Right renal pelvis (tissue), 4 donors: ENCODE measurements around the gene BCS1L. TPM values are rescaled to one million over a fixed set of nuclear protein-coding genes. Genes with fewer than 3 reads are reported as not detected.

Source experiments
- DNase-seq, 4 donors: peaks; one replicate each; pipeline ENCODE4 v3.0.0-alpha.2; 2013; ENCODE audit warnings: low read depth in 4 of 4, low spot score in 3 of 4, missing footprints in 1 of 4
- polyA plus RNA-seq, 4 donors: library from polyadenylated mRNA; unstranded; fragments of 120-200 nt; gene quantifications; one replicate each; pipeline ENCODE4 v1.2.1, GENCODE V29; 2013; ENCODE audit not compliant: insufficient read length in 4 of 4

The BCS1L gene
- polyA plus RNA-seq, 4 donors: 44.2 to 58.4 (median 51.1) TPM

- DNase-seq: no peak
Measured at GRCh38 chr2:218658671-218659257, 719 bp upstream of the BCS1L start.

DNA sequence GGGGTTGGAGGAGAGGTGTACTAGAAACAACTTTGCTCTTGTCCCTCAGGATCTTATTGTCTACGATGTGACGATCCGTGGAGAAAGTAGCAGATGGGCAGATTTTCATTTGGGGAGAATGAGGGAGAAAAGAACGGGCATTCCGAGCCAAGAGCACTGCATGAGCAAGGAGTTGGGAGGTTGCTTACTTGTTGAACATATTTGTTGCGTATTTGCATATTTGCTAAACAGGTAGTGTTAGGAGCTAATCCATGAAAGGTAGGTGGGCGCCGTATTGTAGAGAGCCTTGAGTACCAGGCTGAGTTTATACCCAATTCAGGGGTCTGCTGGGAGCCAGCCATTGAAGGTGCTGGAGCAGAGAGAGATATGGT, 490 bp downstream of the BCS1L start:
- no peak for DNase-seq

- DNase-seq: no peak
Measured at GRCh38 chr2:218662377-218662776, 2.9 kb downstream of the BCS1L start.

DNA sequence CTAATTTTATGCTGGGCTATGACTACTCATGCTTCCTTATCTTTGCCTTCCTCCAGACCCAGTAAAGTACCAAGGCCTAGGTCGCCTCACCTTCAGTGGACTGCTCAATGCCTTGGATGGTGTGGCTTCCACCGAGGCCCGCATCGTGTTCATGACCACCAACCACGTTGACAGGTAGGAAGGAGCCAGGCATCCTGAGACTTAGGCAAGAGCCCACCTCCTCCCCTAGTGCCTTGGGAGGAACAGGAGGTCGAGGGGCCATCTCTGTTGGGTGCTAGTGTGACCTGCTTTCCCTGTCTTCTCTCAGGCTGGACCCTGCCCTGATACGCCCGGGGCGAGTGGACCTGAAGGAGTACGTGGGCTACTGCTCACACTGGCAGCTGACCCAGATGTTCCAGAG, 3.3 kb downstream of the BCS1L start:
- DNase-seq: no peak

GRCh38 chr2:218663901-218664300, 4.4 kb downstream of the BCS1L start:
- no peak for DNase-seq

- no peak for DNase-seq
Measured at GRCh38 chr2:218664653-218665052, 5.2 kb downstream of the BCS1L start.

DNA sequence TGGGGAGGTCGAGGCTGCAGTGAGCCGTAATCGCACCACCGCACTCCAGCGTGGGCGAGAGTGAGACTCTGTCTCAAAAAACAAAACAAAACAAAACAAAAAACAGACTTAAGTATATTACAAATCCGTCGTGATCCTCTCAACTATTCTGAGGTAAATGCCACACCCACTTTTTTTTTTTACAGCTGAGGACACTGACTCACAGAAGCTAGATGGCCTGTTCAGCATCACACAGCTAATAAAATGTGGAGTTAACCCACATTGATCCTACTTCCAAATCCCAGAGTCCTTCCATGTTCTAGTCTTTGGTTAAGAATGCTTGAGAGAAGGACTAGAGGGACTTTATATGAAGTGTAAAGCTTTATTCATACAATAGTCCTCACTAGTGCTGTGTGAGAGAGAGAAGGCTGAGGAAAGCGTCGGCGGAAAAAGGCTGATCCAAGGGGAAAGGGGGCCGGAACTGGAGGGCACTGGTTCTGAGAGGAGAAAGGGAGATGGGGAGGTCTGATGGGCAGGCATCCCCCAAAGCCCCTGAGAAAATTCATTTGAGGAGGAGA, 11.7 kb downstream of the BCS1L start:
- DNase-seq: no peak

DNA sequence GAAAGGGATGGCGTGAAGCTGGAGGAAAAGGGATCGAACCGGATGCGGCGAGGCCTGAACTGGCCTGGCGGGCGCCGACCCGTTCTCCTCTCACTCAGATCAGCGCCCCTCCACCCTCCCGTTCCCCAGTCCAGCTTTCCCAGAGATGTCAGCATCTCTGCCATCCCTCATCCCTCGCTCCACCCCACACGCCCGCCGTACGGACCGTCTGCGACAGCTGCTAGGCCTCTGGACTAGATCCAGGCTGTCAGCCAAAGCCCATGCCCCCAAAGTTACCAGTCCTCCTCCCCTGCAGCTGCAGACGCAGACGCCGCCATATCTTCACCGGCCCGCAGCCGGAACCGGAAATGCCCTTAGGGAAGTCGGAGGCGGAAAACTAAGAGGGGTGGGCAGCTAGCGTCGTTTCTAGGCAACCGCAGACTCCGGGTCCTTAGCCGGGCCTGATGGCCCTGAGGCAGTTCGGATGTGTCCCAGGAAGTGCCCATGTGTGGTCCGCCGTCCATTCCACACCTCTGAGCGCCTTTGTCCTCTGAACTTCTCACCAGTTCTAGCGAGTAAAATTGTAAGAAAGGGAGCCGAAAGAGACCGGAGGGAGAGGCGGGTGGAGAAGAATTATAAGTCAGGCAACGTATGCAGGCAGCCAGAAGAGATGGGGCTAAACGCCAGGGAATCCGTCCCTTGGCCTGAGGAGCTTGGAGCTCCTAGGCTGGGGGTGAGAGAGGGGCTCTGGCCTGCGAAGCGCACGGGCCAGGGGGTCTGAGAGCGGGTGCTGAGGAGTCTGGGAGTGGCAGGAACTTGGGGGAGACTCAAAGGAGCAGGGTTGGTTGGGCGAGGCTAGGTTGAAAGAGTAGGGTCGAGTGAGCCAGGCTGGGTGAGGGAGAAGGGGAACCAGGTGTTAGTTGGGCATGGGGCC, 12.4 kb downstream of the BCS1L start, which contains the start of the genes RNF25 and STK36:
Gene RNF25 (minus strand): TSS at position 349 of the 913 bp plus-strand sequence. CDS start 32 bp downstream, at position 317.
Gene STK36 (plus strand): TSS at position 433 of the 913 bp plus-strand sequence. CDS start 744 bp downstream, outside the sequence.
- peak; percentile 78 to 85 (median 82) for DNase-seq

DNA sequence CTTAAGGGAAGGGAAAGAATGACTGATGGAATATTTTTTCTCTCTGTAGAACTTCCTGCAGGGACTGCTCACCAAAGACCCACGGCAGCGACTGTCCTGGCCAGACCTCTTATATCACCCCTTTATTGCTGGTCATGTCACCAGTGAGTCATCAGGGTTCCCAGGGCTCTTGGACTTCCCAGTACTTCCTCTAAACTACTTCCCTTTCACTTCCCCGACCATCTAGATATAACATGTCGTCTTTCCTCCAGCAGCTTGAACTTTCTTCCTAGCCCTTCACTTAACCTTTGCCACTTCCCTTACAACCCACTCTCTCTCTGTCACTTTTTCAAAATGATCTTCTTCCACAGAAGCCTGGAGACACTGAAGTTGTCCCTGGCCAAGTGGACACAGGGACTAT, 19.6 kb downstream of the BCS1L start:
- DNase-seq: no peak

DNA sequence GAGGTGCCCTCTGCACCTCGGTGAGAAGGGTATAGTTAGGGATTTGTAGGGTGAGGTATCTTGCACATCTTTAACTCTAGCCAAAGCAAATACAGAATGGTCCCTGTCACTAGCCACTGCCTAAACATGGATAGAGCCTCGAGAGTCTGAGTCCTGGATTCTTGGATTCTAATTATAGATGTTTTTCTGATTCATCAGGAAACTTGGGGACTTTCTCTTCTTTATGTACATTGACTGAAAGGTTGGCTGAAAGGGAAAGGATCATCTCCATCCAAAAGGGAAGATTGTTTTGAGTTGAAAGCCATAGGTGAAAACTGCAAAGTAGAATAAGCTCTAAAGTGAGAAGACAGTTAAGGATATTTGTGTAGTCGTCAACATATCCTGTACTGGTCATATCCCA, 20.6 kb downstream of the BCS1L start:
- no peak for DNase-seq

- peak in 3 of 4 donors; percentile 20 to 51 (median 43) for DNase-seq
Measured at GRCh38 chr2:218687400-218688060, 28.0 kb downstream of the BCS1L start.

- DNase-seq: no peak
Measured at GRCh38 chr2:218691234-218691633, 31.8 kb downstream of the BCS1L start.

- DNase-seq: no peak
Measured at GRCh38 chr2:218694405-218695145, 35.1 kb downstream of the BCS1L start.

DNA sequence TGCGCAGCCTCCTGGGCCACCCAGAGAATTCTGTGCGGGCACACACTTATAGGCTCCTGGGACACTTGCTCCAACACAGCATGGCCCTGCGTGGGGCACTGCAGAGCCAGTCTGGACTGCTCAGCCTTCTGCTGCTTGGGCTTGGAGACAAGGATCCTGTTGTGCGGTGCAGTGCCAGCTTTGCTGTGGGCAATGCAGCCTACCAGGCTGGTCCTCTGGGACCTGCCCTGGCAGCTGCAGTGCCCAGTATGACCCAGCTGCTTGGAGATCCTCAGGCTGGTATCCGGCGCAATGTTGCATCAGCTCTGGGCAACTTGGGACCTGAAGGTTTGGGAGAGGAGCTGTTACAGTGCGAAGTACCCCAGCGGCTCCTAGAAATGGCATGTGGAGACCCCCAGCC, 39.4 kb downstream of the BCS1L start:
- DNase-seq: no peak

DNA sequence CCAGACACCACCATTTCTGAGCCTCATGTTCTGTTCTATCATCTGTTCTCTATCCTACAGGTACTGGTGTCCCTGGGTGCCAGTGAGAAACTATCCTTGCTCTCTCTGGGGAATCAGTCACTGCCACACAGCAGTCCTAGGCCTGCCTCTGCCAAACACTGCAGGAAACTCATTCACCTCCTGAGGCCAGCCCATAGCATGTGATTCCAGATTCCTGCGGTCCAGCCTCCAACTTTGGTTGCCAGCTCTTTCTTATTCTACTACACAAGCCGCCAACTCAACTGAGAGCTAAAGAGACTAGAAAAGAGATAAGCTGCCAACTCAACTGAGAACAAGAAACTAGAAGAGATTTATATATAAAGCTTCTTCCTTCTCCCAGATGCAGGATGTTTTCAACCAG, 42.3 kb downstream of the BCS1L start:
- DNase-seq: no peak

GRCh38 chr2:218703341-218703740, 43.9 kb downstream of the BCS1L start:
- DNase-seq: no peak

DNA sequence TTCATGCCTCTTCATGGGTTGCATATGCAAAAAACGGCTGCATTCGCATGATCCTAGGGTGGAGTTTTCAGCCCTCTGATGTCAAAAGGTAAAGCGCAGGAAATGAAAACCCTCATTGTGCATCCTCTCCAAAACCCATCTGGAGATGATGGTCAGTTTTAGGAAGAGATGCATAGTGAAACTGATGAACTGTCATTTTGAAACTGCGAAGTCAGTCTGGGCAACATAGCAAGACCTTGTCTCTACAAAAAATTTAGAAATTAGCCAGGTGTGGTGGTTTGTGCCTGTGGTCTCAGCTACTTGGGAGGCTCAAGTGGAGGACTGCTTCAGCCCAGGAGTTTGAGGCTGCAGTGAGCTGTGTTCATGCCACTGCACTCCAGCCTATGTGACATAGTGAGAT, 48.6 kb downstream of the BCS1L start:
- no peak for DNase-seq

DNA sequence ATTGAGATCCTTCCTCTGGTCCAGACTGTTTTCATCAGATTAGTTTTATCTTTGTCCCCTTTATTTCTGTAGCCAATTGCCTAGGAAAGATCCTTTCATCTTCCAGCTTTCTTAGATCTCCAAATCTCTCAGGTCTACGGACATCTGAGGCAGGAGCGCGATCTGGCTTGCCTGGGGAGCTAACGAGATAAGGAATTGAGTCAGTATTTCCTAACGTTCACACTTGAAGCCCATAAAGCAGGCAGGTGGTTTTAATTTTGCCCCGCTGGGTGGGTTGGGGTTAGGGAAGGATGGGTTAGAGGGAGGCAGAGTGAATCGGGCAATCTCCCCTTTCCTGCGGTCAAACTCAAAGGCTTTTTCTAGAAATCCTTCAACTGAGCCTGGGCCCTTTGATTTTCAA, 50.4 kb downstream of the BCS1L start:
- no peak for DNase-seq

DNA sequence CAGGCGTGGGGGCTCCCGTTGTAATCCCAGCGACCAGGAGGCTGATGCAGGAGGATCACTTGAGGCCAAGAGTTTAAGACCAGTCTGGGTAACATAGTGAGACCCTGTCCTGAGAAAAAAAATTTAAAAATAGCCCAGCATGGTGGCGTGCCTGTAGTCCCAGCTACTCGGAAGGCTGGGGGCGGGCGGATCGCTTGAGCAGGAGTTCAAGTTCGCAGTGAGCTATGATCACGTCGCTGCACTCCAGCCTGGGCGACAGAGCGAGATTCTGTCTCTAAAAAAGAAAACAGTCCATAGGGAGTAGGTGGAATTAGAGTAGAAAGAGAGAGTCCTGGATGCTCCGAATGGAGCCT, 50.8 kb downstream of the BCS1L start:
- DNase-seq: no peak
